ENCODE data around the gene TGOLN2. TPM values are rescaled to one million over a fixed set of nuclear protein-coding genes. Genes with fewer than 3 reads are reported as not detected.

The TGOLN2 gene
- total and polyA plus RNA-seq, 2 of the 13 experiments (the other 11 are each of a cell fraction or from before 2014, with no cell fraction given) = 99.6 to 155 TPM

DNA sequence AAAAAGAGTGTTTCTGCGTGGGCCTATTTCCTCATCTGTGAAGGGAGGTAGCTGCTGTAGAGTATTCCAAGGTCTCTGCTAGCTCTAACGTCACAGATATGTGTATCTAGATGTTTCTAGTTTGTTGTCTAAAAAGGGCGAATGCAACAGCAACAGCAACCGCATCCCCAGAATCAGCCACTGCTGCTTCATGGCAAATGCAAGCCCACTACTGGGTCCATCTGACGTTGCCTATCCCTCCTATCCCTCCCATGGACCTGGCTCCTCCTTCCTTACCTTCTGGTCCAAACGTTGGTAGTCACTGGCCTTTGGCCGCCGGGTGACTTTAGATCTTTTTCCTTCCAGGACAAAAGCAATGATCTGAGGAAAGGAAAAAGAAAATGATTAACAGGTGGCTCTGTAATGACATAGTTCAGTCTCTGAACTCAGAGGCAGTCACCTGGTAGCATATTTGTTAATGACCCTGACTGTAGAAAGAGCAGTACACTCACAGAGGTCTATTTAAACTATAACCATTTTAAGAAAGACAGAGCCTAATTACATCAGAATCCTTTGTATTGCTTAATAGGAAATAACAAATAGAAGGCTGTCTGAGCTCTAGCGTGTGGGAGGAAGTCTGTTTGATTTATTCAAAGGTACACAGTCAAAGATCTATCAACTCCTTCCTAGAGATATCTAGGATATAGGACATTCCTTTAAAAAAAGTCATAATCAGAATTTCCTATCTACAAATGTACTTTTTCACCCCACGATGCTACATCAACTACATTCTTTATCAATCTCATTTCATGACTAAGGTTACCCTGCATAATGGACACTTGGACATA lies 2.9 kb downstream of the TGOLN2 start (continued):
- TF ChIP-seq NR2F1 (CRISPR knock-in tag; IDR thresholded peaks at IDR 0.05) (peak; percentile 31 to 76; a peak in 3 of 4 replicates), ETV6 (CRISPR knock-in tag; conservative IDR thresholded peaks at IDR 0.05) (0 out of 2 replicates have a peak, but pooled peaks have one; percentile 37), RFX5 (IDR thresholded peaks at IDR 0.05; ENCODE audit: low read depth, low read length) (no peak), ZNF274 (CRISPR knock-in tag; IDR thresholded peaks at IDR 0.05) (no peak), ZFAT (CRISPR knock-in tag; conservative IDR thresholded peaks at IDR 0.05) (no peak), SP1 (IDR thresholded peaks at IDR 0.05) (no peak), SP1 (CRISPR knock-in tag; IDR thresholded peaks at IDR 0.05) (peak; percentile 36), KMT2B (CRISPR knock-in tag; IDR thresholded peaks at IDR 0.05) (0 out of 2 replicates have a peak, but pooled peaks have one; percentile 14), CHD4 (IDR thresholded peaks at IDR 0.05; ENCODE audit: borderline replicate concordance, low read length) (no peak; the same call in 1 of the 2 replicates), ZSCAN22 (CRISPR knock-in tag; IDR thresholded peaks at IDR 0.05) (no peak), ZNF205 (CRISPR knock-in tag; IDR thresholded peaks at IDR 0.05) (0 out of 2 replicates have a peak, but pooled peaks have one; percentile 32), TBX3 (IDR thresholded peaks at IDR 0.05; ENCODE audit: borderline replicate concordance) (peak; percentile 64; the same call in 1 of the 2 replicates), RBFOX2 (IDR thresholded peaks at IDR 0.05; ENCODE audit: low read depth, low read length) (peak; percentile 76), KDM2A (CRISPR knock-in tag; IDR thresholded peaks at IDR 0.05; ENCODE audit: borderline replicate concordance, low read depth) (no peak), TSC22D2 (CRISPR knock-in tag; IDR thresholded peaks at IDR 0.05; ENCODE audit: borderline replicate concordance) (no peak), ZNF547 (CRISPR knock-in tag; IDR thresholded peaks at IDR 0.05) (no peak), FOXJ3 (CRISPR knock-in tag; IDR thresholded peaks at IDR 0.05; ENCODE audit: borderline replicate concordance) (peak; percentile 92; the same call in 1 of the 2 replicates)
- TF ChIP-seq, protein P1, sequence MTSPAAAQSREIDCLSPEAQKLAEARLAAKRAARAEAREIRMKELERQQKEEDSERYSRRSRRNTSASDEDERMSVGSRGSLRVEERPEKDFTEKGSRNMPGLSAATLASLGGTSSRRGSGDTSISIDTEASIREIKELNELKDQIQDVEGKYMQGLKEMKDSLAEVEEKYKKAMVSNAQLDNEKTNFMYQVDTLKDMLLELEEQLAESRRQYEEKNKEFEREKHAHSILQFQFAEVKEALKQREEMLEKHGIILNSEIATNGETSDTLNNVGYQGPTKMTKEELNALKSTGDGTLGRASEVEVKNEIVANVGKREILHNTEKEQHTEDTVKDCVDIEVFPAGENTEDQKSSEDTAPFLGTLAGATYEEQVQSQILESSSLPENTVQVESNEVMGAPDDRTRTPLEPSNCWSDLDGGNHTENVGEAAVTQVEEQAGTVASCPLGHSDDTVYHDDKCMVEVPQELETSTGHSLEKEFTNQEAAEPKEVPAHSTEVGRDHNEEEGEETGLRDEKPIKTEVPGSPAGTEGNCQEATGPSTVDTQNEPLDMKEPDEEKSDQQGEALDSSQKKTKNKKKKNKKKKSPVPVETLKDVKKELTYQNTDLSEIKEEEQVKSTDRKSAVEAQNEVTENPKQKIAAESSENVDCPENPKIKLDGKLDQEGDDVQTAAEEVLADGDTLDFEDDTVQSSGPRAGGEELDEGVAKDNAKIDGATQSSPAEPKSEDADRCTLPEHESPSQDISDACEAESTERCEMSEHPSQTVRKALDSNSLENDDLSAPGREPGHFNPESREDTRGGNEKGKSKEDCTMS (CRISPR knock-in tag; conservative IDR thresholded peaks at IDR 0.05) = no peak
- TF ChIP-seq, protein P2, sequence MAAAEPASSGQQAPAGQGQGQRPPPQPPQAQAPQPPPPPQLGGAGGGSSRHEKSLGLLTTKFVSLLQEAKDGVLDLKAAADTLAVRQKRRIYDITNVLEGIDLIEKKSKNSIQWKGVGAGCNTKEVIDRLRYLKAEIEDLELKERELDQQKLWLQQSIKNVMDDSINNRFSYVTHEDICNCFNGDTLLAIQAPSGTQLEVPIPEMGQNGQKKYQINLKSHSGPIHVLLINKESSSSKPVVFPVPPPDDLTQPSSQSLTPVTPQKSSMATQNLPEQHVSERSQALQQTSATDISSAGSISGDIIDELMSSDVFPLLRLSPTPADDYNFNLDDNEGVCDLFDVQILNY (CRISPR knock-in tag; conservative IDR thresholded peaks at IDR 0.05) = no peak
- TF ChIP-seq, protein P3, sequence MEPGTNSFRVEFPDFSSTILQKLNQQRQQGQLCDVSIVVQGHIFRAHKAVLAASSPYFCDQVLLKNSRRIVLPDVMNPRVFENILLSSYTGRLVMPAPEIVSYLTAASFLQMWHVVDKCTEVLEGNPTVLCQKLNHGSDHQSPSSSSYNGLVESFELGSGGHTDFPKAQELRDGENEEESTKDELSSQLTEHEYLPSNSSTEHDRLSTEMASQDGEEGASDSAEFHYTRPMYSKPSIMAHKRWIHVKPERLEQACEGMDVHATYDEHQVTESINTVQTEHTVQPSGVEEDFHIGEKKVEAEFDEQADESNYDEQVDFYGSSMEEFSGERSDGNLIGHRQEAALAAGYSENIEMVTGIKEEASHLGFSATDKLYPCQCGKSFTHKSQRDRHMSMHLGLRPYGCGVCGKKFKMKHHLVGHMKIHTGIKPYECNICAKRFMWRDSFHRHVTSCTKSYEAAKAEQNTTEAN (CRISPR knock-in tag; conservative IDR thresholded peaks at IDR 0.05) = 0 out of 2 replicates have a peak, but pooled peaks have one; percentile 22
- TF ChIP-seq, protein P4, sequence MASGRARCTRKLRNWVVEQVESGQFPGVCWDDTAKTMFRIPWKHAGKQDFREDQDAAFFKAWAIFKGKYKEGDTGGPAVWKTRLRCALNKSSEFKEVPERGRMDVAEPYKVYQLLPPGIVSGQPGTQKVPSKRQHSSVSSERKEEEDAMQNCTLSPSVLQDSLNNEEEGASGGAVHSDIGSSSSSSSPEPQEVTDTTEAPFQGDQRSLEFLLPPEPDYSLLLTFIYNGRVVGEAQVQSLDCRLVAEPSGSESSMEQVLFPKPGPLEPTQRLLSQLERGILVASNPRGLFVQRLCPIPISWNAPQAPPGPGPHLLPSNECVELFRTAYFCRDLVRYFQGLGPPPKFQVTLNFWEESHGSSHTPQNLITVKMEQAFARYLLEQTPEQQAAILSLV (CRISPR knock-in tag; IDR thresholded peaks at IDR 0.05; ENCODE audit: borderline replicate concordance) = no peak
- TF ChIP-seq, protein P5, sequence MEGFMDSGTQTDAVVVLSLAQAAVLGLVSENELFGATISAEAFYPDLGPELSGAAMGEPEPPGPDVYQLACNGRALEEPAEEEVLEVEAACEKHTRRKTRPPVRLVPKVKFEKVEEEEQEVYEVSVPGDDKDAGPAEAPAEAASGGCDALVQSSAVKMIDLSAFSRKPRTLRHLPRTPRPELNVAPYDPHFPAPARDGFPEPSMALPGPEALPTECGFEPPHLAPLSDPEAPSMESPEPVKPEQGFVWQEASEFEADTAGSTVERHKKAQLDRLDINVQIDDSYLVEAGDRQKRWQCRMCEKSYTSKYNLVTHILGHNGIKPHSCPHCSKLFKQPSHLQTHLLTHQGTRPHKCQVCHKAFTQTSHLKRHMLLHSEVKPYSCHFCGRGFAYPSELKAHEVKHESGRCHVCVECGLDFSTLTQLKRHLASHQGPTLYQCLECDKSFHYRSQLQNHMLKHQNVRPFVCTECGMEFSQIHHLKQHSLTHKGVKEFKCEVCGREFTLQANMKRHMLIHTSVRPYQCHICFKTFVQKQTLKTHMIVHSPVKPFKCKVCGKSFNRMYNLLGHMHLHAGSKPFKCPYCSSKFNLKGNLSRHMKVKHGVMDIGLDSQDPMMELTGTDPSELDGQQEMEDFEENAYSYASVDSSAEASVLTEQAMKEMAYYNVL (CRISPR knock-in tag; IDR thresholded peaks at IDR 0.05; ENCODE audit: borderline replicate concordance) = peak; percentile 67; the same call in 1 of the 2 replicates

Measured in HepG2 (cell line).